Camera-type eye (tissue), 1 donor: ENCODE results near the gene DEFB115. TPM values are rescaled to one million over a fixed set of nuclear protein-coding genes. Genes with fewer than 3 reads are reported as not detected.

Source experiments
- total RNA-seq: library from RNA; depleted of rRNA; stranded (reverse); fragments of >200 nt; gene quantifications from one replicate; pipeline ENCODE4 v1.2.3, GENCODE V29; 2014

The DEFB115 gene, protein sequence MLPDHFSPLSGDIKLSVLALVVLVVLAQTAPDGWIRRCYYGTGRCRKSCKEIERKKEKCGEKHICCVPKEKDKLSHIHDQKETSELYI
- not detected for total RNA-seq

DNA sequence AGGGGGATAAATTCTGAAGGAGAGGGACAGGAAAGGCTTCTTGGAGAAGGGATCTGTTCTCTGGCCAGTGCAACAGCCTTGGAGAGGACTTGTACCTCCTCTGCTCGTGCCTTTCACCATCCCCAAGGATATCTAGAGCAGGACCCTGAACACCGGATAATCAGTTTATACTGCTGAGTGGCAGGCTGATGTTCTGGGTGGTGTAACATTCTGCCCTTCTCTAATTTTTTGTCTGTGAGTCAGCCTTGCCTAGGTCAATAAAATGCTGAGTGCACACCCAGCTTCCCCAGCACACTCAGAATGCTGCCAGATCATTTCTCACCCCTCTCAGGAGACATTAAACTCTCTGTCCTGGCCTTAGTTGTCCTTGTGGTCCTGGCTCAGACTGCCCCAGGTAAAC lies at the start of gene DEFB115:
Gene DEFB115, plus strand, starts transcription at position 301 of the 400 bp plus-strand sequence. Its CDS starts 0 bp downstream, at position 301.

DNA sequence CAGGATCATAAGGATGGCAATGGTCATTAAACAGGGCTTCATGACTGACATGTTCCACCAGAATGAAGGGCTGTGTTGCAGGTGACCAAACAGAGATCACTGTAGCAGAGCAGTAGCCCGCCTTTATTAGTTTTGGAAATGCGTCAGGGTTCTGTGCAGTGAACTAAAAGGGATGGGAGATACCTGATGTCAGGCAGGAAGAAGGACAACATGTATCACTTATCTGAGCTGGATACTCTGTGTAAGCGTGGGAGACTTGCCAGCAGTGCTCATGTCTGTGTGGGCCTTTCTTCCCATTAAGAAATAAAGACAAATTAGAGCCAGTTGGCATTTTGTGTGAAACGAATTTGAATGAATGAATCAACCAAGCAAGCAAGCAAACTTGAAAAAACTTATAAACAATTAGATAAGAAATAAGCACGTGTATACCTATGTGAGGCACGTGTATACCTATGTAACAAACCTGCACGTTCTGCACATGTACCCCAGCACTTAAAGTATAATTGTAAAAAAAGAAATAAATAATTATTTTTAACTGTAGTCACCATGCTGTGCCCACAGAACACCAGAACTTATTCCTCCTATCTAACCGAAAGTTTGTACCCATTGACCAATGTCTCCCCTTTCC lies 51.2 kb downstream of the DEFB115 start, which contains the start of gene DEFB116:
Gene DEFB116, minus strand, starts transcription at position 51 of the 628 bp plus-strand sequence. Its CDS starts 0 bp downstream, at position 51.

Other genes starting within 250 kb of the DEFB115 start
- not detected for gene DEFB116, start 50.9 kb downstream of the DEFB115 start, total RNA-seq
- gene DEFB118, start 110.9 kb downstream of the DEFB115 start, total RNA-seq: not detected
- gene DEFB119, start 132.9 kb downstream of the DEFB115 start, total RNA-seq: not detected
- not detected for gene DEFB121, start 148.6 kb downstream of the DEFB115 start, total RNA-seq
- not detected for gene DEFB123, start 183.0 kb downstream of the DEFB115 start, total RNA-seq
- gene DEFB124, start 217.5 kb downstream of the DEFB115 start, total RNA-seq: not detected
- gene REM1, start 217.6 kb downstream of the DEFB115 start, total RNA-seq: 3.3 TPM